SK-N-SH treated with all-trans-retinoic acid at 6 μM for 48 hours (cell line): ENCODE results near the gene PAPSS2.
A peak's percentile ranks its signal among the peaks of the same experiment; 100 is the strongest.

Experiments
- ATAC-seq: fragments of 200-7000 bp; cut with Tn5 transposase; 3 replicates; pipeline ENCODE4 v1.9.1; 2020; ENCODE audit warnings: mild to moderate bottlenecking, moderate library complexity
- ARNTL ChIP-seq: fragments of 450-650 bp; formaldehyde crosslinking; IDR thresholded peaks from 2 replicates; pipeline ENCODE4 v1.5.0; 2020; ENCODE audit warnings: low read depth, mild to moderate bottlenecking, moderate library complexity, borderline replicate concordance
- CSDC2 ChIP-seq: fragments of 250-450 bp; sonication (Bioruptor Pico); IDR thresholded peaks from 2 replicates; pipeline ENCODE4 v1.5.0; 2020; ENCODE audit warnings: mild to moderate bottlenecking, moderate library complexity
- ESRRG ChIP-seq: fragments of 250-450 bp; sonication (Bioruptor Pico); IDR thresholded peaks from 2 replicates; pipeline ENCODE4 v1.6.1; 2021; ENCODE audit warnings: mild to moderate bottlenecking
- GLIS3 ChIP-seq: fragments of 250-450 bp; sonication (Bioruptor Pico); IDR thresholded peaks from 2 replicates; pipeline ENCODE4 v1.5.0; 2020; ENCODE audit warnings: mild to moderate bottlenecking, moderate library complexity
- ISL1 ChIP-seq: fragments of 250-450 bp; sonication (Bioruptor Pico); IDR thresholded peaks from 2 replicates; pipeline ENCODE4 v2.1.2; 2022; ENCODE audit warnings: mild to moderate bottlenecking, moderate library complexity
- OSR1 ChIP-seq: fragments of 250-450 bp; sonication (Bioruptor Pico); IDR thresholded peaks from 2 replicates; pipeline ENCODE4 v1.8.0; 2022; ENCODE audit warnings: moderate library complexity, mild to moderate bottlenecking, inconsistent platforms
- POU6F1 ChIP-seq: fragments of 250-450 bp; sonication (Bioruptor Pico); IDR thresholded peaks from 2 replicates; pipeline ENCODE4 v1.8.0; 2021; ENCODE audit warnings: low read depth, mild to moderate bottlenecking, moderate library complexity, borderline replicate concordance
- PPARA ChIP-seq: fragments of 250-450 bp; sonication (Bioruptor Pico); IDR thresholded peaks from 2 replicates; pipeline ENCODE4 v1.5.0; 2020; ENCODE audit warnings: mild to moderate bottlenecking, borderline replicate concordance
- RARB ChIP-seq: fragments of 250-450 bp; sonication (Bioruptor Pico); IDR thresholded peaks from 2 replicates; pipeline ENCODE4 v1.8.0; 2021; ENCODE audit warnings: mild to moderate bottlenecking, moderate library complexity
- SNAI2 ChIP-seq: fragments of 250-450 bp; sonication (Bioruptor Pico); IDR thresholded peaks from 2 replicates; pipeline ENCODE4 v1.5.0; 2020; ENCODE audit warnings: mild to moderate bottlenecking, moderate library complexity
- TCF4 ChIP-seq: fragments of 250-450 bp; sonication (Bioruptor Pico); IDR thresholded peaks from 2 replicates; pipeline ENCODE4 v1.8.0; 2021; ENCODE audit warnings: mild to moderate bottlenecking, moderate library complexity, borderline replicate concordance
- TOX ChIP-seq: fragments of 250-450 bp; sonication (Bioruptor Pico); IDR thresholded peaks from 2 replicates; pipeline ENCODE4 v1.8.0; 2021; ENCODE audit warnings: mild to moderate bottlenecking, moderate library complexity, borderline replicate concordance
- TSHZ2 ChIP-seq: fragments of 250-450 bp; sonication (Bioruptor Pico); IDR thresholded peaks from 2 replicates; pipeline ENCODE4 v1.5.0; 2020; ENCODE audit warnings: mild to moderate bottlenecking, moderate library complexity
- ZC3H10 ChIP-seq: fragments of 250-450 bp; sonication (Bioruptor Pico); IDR thresholded peaks from 2 replicates; pipeline ENCODE4 v1.5.1; 2021; ENCODE audit warnings: mild to moderate bottlenecking, moderate library complexity
- ZFP30 ChIP-seq: fragments of 450-650 bp; formaldehyde crosslinking; IDR thresholded peaks from 2 replicates; pipeline ENCODE4 v1.5.0; 2022; ENCODE audit warnings: mild to moderate bottlenecking, moderate library complexity
- ZNF565 ChIP-seq: fragments of 450-650 bp; formaldehyde crosslinking; conservative IDR thresholded peaks from 2 replicates; pipeline ENCODE4 v1.5.0; 2020; ENCODE audit warnings: low read depth, mild to moderate bottlenecking, moderate library complexity
- ZNF70 ChIP-seq: fragments of 450-650 bp; formaldehyde crosslinking; IDR thresholded peaks from 2 replicates; pipeline ENCODE4 v1.5.0; 2020; ENCODE audit warnings: mild to moderate bottlenecking, moderate library complexity
- ZNF8 ChIP-seq: fragments of 450-650 bp; formaldehyde crosslinking; IDR thresholded peaks from 2 replicates; pipeline ENCODE4 v1.5.0; 2020; ENCODE audit warnings: mild to moderate bottlenecking, moderate library complexity
- TF ChIP-seq, protein P1 (sequence below): fragments of 250-450 bp; sonication (Bioruptor Pico); IDR thresholded peaks from 2 replicates; pipeline ENCODE4 v1.8.0; 2020; ENCODE audit warnings: mild to moderate bottlenecking, moderate library complexity, borderline replicate concordance
- TF ChIP-seq, protein P2 (sequence below): fragments of 250-450 bp; sonication (Bioruptor Pico); IDR thresholded peaks from 2 replicates; pipeline ENCODE4 v1.5.1; 2021; ENCODE audit warnings: mild to moderate bottlenecking, moderate library complexity

The PAPSS2 gene

GRCh38 chr10:87771871-87772500 lies 112.3 kb downstream of the PAPSS2 start:
- TF ChIP-seq ISL1 (CRISPR knock-in tag) (no peak), TSHZ2 (CRISPR knock-in tag) (no peak), ZC3H10 (no peak), TOX (CRISPR knock-in tag) (no peak), ARNTL (CRISPR knock-in tag) (no peak), POU6F1 (CRISPR knock-in tag) (no peak)
- TF ChIP-seq, protein P1, sequence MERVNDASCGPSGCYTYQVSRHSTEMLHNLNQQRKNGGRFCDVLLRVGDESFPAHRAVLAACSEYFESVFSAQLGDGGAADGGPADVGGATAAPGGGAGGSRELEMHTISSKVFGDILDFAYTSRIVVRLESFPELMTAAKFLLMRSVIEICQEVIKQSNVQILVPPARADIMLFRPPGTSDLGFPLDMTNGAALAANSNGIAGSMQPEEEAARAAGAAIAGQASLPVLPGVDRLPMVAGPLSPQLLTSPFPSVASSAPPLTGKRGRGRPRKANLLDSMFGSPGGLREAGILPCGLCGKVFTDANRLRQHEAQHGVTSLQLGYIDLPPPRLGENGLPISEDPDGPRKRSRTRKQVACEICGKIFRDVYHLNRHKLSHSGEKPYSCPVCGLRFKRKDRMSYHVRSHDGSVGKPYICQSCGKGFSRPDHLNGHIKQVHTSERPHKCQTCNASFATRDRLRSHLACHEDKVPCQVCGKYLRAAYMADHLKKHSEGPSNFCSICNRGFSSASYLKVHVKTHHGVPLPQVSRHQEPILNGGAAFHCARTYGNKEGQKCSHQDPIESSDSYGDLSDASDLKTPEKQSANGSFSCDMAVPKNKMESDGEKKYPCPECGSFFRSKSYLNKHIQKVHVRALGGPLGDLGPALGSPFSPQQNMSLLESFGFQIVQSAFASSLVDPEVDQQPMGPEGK = no peak
- peak; percentile 53 for ATAC-seq

GRCh38 chr10:87775766-87776165 lies 116.1 kb downstream of the PAPSS2 start:
- TF ChIP-seq SNAI2 (no peak), ESRRG (CRISPR knock-in tag) (no peak), ZFP30 (CRISPR knock-in tag) (no peak), ZNF70 (CRISPR knock-in tag) (no peak), OSR1 (CRISPR knock-in tag) (no peak), TCF4 (CRISPR knock-in tag) (no peak), PPARA (CRISPR knock-in tag) (no peak), POU6F1 (CRISPR knock-in tag) (no peak), ZNF8 (no peak), CSDC2 (CRISPR knock-in tag) (no peak), GLIS3 (CRISPR knock-in tag) (no peak), RARB (CRISPR knock-in tag) (no peak), ZNF565 (no peak)
- TF ChIP-seq, protein P1 = no peak
- TF ChIP-seq, protein P2, sequence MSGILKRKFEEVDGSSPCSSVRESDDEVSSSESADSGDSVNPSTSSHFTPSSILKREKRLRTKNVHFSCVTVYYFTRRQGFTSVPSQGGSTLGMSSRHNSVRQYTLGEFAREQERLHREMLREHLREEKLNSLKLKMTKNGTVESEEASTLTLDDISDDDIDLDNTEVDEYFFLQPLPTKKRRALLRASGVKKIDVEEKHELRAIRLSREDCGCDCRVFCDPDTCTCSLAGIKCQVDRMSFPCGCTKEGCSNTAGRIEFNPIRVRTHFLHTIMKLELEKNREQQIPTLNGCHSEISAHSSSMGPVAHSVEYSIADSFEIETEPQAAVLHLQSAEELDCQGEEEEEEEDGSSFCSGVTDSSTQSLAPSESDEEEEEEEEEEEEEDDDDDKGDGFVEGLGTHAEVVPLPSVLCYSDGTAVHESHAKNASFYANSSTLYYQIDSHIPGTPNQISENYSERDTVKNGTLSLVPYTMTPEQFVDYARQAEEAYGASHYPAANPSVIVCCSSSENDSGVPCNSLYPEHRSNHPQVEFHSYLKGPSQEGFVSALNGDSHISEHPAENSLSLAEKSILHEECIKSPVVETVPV (CRISPR knock-in tag) = no peak
- peak; percentile 64 for ATAC-seq
